ENCODE results near the gene FABP1.

The FABP1 gene

GRCh38 chr2:88139203-88139702 is 11.4 kb upstream of the FABP1 start:
- no peak for DNase-seq (ENCODE audit: low read depth in 2 of 3, low spot score in 2 of 3)

GRCh38 chr2:88137833-88138232 is 10.0 kb upstream of the FABP1 start:
- DNase-seq (ENCODE audit: low read depth in 2 of 3, low spot score in 2 of 3): no peak

GRCh38 chr2:88136817-88137216 is 9.0 kb upstream of the FABP1 start:
- no peak for DNase-seq (ENCODE audit: low read depth in 2 of 3, low spot score in 2 of 3)

GRCh38 chr2:88133875-88134274 is 6.0 kb upstream of the FABP1 start:
- no peak for DNase-seq (ENCODE audit: low read depth in 2 of 3, low spot score in 2 of 3)

GRCh38 chr2:88131999-88132368 is 4.1 kb upstream of the FABP1 start:
- DNase-seq (ENCODE audit: low read depth in 2 of 3, low spot score in 2 of 3): no peak

GRCh38 chr2:88131201-88131998 is 3.5 kb upstream of the FABP1 start:
- no peak for DNase-seq (ENCODE audit: low read depth in 2 of 3, low spot score in 2 of 3)

GRCh38 chr2:88129313-88129959 is 1.6 kb upstream of the FABP1 start:
- DNase-seq (ENCODE audit: low read depth in 2 of 3, low spot score in 2 of 3): no peak

GRCh38 chr2:88128654-88129312 is 921 bp upstream of the FABP1 start:
- DNase-seq (ENCODE audit: low read depth in 2 of 3, low spot score in 2 of 3): no peak

- no peak for DNase-seq (ENCODE audit: low read depth in 2 of 3, low spot score in 2 of 3)
Observed at GRCh38 chr2:88127638-88127887, 299 bp downstream of the FABP1 start.

GRCh38 chr2:88126772-88127637 is 857 bp downstream of the FABP1 start:
- no peak for DNase-seq (ENCODE audit: low read depth in 2 of 3, low spot score in 2 of 3)

GRCh38 chr2:88125924-88126771 is 1.7 kb downstream of the FABP1 start:
- DNase-seq (ENCODE audit: low read depth in 2 of 3, low spot score in 2 of 3): no peak

GRCh38 chr2:88125344-88125923 is 2.4 kb downstream of the FABP1 start:
- no peak for DNase-seq (ENCODE audit: low read depth in 2 of 3, low spot score in 2 of 3)

GRCh38 chr2:88123975-88124917 is 3.6 kb downstream of the FABP1 start:
- no peak for DNase-seq (ENCODE audit: low read depth in 2 of 3, low spot score in 2 of 3)

GRCh38 chr2:88123164-88123974 is 4.5 kb downstream of the FABP1 start:
- DNase-seq (ENCODE audit: low read depth in 2 of 3, low spot score in 2 of 3): no peak

- DNase-seq (ENCODE audit: low read depth in 2 of 3, low spot score in 2 of 3): no peak
Observed at GRCh38 chr2:88122141-88122884, 5.5 kb downstream of the FABP1 start.

- DNase-seq (ENCODE audit: low read depth in 2 of 3, low spot score in 2 of 3): no peak
Observed at GRCh38 chr2:88121678-88122077, 6.2 kb downstream of the FABP1 start.

GRCh38 chr2:88117973-88118372 is 9.9 kb downstream of the FABP1 start:
- no peak for DNase-seq (ENCODE audit: low read depth in 2 of 3, low spot score in 2 of 3)

Measured in activated CD8-positive, alpha-beta memory T cell treated with anti-CD3 and anti-CD28 coated beads for 48 hours (primary cell).